ENCODE results near the gene MRPS5. TPM values are rescaled to one million over a fixed set of nuclear protein-coding genes. Genes with fewer than 3 reads are reported as not detected.
A peak's percentile ranks its signal among the peaks of the same experiment; 100 is the strongest.

The MRPS5 gene
- total and polyA plus RNA-seq, 2 experiments from 2014 or later = 73.5 to 116 TPM

DNA sequence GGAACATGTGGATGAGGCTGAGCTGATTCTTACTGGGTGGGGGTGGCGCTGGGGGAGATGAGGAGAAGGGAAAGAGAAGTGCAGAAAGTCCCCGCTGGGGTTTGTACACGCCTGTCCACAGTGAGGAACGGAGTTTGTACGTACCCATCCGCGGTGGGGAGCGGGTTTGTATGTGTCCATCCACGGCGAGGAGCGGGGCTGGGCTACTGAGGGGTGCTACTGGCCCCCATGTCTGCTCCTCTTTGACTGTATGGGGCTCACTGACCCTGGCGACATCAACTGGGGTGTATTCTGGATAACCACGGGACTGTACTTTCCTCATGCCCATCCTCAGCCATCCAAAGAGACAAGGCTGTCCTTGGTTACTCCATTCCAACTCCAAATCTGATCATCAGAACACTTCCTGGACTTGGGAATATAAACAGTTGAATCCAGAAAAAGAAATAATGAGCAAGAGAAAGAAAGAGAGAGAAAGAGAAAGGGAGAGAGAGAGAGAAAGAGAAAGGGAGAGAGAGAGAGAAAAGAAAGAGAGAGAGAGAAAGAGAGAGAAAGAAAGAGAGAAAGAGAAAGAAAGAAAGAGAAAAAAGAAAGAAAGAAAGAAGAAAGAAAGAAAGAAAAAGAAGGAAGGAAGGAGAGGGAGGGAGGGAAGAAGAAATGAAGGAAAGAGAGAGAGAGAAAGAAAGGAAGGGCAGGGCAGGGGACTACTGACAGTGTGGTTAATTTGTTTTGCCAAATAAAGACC is 75.1 kb downstream of the MRPS5 start:
- Histone ChIP-seq H3K36me3 (no peaks in the 10 kb centered on the region), H3K4me3 (no peak overlapping the region), H3K27ac (no peak overlapping the region), H3K4me1 (ENCODE audit: low read depth) (no peaks in the 10 kb centered on the region), H3K9me3 (ENCODE audit: low read depth) (no peaks in the 10 kb centered on the region), H3K27me3 (peaks cover 18% of the 10 kb centered on the region)
- TF ChIP-seq, protein P1, sequence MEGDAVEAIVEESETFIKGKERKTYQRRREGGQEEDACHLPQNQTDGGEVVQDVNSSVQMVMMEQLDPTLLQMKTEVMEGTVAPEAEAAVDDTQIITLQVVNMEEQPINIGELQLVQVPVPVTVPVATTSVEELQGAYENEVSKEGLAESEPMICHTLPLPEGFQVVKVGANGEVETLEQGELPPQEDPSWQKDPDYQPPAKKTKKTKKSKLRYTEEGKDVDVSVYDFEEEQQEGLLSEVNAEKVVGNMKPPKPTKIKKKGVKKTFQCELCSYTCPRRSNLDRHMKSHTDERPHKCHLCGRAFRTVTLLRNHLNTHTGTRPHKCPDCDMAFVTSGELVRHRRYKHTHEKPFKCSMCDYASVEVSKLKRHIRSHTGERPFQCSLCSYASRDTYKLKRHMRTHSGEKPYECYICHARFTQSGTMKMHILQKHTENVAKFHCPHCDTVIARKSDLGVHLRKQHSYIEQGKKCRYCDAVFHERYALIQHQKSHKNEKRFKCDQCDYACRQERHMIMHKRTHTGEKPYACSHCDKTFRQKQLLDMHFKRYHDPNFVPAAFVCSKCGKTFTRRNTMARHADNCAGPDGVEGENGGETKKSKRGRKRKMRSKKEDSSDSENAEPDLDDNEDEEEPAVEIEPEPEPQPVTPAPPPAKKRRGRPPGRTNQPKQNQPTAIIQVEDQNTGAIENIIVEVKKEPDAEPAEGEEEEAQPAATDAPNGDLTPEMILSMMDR (IDR thresholded peaks at IDR 0.05; ENCODE audit: low read depth, low read length) = no peak
- no peak for DNase-seq (ENCODE audit: low read depth in 1 of 2, low spot score in 1 of 2)

DNA sequence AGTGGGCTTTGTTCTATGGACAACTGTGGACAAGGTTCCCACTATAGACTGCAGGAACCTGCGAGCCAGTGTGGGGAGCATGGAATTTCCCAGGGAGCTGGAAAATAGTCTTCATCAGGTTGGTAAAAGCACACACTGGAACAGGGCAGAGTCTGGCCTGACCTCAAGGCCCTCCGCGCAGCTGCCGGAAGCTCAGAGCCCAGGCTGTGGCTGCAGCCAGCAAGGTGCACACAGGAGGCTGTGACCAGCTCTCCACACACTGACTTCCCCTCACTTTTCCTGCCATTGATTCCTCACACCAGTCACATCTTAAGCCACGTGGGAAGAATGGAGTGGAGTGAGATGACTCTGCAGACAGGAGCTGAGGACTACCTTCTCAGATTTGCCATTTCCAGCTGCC is 77.0 kb downstream of the MRPS5 start:
- Histone ChIP-seq H3K9me3 (ENCODE audit: low read depth) (no peaks in the 10 kb centered on the region), H3K36me3 (no peaks in the 10 kb centered on the region), H3K4me1 (ENCODE audit: low read depth) (no peaks in the 10 kb centered on the region), H3K27ac (no peak overlapping the region), H3K27me3 (peaks cover 14% of the 10 kb centered on the region), H3K4me3 (no peak overlapping the region)
- no peak for DNase-seq (ENCODE audit: low read depth in 1 of 2, low spot score in 1 of 2)
- TF ChIP-seq, protein P1 (IDR thresholded peaks at IDR 0.05; ENCODE audit: low read depth, low read length) = no peak

DNA sequence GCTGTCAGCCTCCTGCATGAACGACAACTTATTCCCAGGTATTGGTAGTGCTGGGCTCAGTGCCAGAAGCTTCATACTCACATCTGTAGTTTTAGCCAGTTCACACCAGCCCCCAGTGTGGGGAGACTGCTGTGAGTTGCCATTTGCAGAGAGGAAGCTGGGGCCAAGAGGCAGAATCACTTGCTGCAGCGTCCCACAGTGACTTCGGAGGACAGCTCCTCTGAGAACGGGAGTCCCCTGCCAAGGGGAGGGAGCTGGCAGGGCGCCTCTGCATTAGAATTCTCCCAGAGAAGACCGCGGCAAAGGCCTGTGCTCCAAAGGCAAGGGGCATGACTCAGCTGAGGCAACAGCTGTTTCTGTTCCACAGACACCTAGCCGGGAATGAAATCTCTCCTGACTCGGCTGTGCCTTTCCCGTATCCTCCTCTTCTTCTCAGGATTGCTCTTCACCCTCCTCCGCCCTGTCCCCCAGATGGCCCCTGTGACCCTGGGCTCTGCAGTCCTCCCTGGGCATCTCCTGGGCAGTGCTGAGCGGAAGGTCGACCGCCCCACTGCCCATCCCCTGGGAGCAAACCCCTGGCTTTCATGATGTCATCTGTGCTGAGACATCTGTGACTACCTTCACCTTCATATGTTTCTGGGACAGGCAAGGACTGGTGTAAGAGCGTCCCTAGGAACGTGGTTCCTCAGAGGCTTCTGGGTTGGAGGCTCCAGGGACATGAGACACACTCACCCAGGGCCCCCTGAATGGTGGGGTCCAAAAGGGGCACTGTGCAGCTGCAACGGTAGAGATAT is 78.1 kb downstream of the MRPS5 start:
- Histone ChIP-seq H3K9me3 (ENCODE audit: low read depth) (no peaks in the 10 kb centered on the region), H3K36me3 (no peaks in the 10 kb centered on the region), H3K27ac (no peak overlapping the region), H3K27me3 (peaks cover 14% of the 10 kb centered on the region), H3K4me3 (no peak overlapping the region), H3K4me1 (ENCODE audit: low read depth) (no peaks in the 10 kb centered on the region)
- DNase-seq (ENCODE audit: low read depth in 1 of 2, low spot score in 1 of 2) = peak; percentile 23 to 91
- TF ChIP-seq, protein P1 (IDR thresholded peaks at IDR 0.05; ENCODE audit: low read depth, low read length) = no peak

DNA sequence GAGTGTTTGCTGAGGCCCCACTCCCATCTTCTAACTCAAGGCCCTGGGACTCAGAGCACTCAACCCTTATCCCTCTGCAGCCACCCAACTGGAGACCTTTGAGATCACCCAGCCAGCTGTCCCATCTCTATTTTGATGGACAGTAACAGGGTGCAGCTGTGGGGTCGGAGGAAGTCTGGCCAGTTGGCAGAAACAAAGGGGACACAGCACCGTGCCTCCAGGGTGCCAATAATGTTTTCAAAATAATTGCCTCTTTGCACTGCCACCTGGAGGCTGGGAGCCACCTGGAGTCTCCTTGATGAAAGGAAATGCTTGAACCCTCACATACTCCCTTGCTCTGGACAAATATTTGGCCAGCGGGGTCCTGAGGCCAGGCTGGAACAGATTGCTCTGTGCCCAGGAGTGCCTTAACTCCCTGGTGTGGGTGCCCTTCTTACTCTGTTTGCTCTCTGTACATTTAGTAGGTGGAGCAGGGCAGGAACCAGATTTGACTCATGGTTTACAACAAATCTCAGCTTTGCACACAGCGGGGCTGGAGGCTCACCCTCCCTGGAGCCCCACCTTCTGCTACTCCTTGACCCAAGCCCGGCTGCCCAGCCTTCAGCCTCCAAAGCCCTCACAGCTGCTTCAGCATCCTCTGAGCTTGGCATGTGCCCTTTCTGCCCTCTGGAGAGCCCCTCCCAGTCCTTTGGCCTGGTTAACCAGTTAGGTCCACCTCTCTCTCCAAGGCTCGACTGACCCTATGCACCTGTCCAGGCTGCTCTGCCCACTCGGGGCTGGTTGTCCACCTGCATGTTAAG is 78.9 kb downstream of the MRPS5 start:
- Histone ChIP-seq H3K9me3 (ENCODE audit: low read depth) (no peaks in the 10 kb centered on the region), H3K27ac (no peak overlapping the region), H3K36me3 (no peaks in the 10 kb centered on the region), H3K4me3 (no peak overlapping the region), H3K4me1 (ENCODE audit: low read depth) (no peaks in the 10 kb centered on the region), H3K27me3 (peaks cover 14% of the 10 kb centered on the region)
- no peak for DNase-seq (ENCODE audit: low read depth in 1 of 2, low spot score in 1 of 2)
- TF ChIP-seq, protein P1 (IDR thresholded peaks at IDR 0.05; ENCODE audit: low read depth, low read length) = no peak

DNA sequence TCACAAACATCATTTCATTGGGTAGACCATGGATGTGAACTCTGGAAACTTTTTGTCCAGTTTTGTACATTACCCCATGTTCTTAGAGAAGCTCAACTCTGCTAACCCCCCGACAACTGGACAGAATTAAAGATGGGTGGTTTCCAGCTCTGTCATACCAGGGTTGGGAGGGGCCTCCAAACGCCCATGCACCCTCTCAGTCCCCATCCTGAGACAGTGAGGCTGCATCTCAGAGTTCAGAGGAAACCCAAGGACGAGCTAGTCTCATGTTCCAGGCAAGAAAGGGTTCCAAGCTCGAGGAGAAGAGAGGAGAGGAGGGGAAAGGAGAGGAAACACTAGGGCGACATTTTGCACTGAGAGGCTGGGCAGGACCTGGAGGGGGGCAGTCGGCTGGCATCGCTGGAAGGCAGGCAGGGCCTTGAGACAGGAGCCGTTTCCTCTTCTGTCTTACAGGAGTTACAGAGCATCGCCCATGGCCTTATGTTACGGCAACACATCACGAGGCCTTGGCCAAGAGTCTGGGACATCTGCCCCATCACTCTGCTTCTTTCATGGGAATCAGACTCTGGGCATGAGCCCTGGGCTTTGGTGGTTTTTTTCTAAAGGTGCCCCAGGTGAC is 79.7 kb downstream of the MRPS5 start:
- Histone ChIP-seq H3K36me3 (no peaks in the 10 kb centered on the region), H3K27ac (no peak overlapping the region), H3K4me1 (ENCODE audit: low read depth) (no peaks in the 10 kb centered on the region), H3K9me3 (ENCODE audit: low read depth) (no peaks in the 10 kb centered on the region), H3K27me3 (peaks cover 14% of the 10 kb centered on the region), H3K4me3 (no peak overlapping the region)
- DNase-seq (ENCODE audit: low read depth in 1 of 2, low spot score in 1 of 2) = no peak
- TF ChIP-seq, protein P1 (IDR thresholded peaks at IDR 0.05; ENCODE audit: low read depth, low read length) = no peak

Measured in cardiac muscle cell (in vitro differentiated cells and primary cell).